KBM-7 (cell line): Measurements from ENCODE around the gene NFYC.

Experiments
- DNase-seq: peaks from one replicate; pipeline ENCODE4 v3.0.0-alpha.2; 2015
- in situ Hi-C: fragments of 300-500 bp; cut with MboI; formaldehyde crosslinking; loops from 2 replicates; pipeline ENCODE4 v1.14.3; 2020; ENCODE audit warnings: low sequenced_read_pairs, low pct_unique_long_range_greater_than_20kb, mixed read lengths

NFYC gene

DNA sequence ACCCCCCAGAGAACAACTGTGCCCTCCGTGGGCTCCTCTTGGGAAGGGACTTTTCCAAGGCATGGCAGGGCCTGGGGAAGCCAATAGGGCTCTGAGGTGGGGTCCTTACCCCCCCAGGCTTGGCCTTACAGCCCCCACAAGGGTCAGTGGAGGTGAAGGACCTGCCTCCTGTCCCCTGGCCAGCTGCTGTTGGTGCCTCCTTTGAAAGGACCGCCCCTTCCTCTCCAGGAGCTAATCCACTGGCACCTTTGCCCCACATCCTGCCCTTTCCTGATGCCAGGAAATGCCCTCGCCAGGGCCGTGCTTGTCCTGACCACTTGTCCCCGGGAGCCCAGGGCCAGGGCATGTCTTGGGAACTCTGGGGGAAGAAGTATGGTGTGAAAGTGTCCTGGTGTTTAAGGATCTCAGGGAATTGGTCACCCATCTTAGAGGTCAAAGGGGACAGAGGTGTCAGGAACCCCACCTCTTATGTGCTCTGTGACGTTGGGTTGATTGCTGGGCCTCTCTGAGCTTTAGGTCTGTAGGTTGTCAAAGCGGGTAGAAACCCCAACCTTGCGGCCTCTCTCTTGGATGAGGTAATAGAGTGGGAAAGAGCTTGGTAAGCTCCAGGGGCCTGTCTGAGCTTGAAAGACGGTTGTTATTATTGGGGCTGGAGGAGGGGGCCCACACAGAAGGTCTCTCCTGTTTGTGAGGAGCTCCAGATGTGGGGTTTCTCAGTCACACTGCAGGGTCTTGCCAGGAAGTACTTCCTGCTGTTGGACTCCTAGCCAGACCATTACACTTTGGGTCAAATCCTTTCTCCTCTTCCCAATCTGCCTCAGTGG is 94.9 kb downstream of the NFYC start:
- no peak for DNase-seq
- in situ Hi-C loops: no loop called here

DNA sequence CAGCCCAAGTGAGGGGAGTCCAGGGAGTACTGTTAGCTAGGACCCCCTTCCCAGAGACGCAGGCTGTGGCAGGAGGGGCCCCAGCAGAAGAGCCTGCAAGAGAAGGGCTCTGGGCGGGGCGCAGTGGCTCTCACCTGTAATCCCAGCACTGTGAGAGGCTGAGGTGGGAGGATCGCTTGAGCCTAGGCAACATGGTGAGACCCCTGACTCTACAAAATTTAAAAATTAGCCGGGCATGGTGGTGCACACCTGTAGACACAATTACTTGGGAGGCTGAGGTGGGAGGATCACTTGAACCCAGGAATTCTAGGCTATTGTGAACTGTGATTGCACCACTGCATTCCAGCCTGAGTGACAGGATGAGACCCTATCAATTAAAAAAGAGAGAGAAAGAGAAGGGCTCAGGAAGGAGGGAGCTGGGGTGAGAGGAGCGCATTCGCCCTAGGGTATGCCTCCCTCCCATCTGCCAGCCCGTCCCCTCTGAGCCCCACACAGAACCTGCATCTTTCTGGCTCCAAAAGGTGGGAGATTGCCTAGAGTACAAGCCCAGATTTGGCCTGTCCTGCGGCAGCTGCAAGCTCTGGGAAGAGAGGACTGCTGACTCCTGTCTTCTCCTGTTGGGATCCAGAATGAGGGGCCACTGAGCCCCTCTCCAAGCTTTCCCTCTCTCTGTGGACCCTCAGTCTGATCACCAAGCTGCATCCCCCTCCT is 95.6 kb downstream of the NFYC start:
- DNase-seq: no peak
- in situ Hi-C loops: no loop called here

DNA sequence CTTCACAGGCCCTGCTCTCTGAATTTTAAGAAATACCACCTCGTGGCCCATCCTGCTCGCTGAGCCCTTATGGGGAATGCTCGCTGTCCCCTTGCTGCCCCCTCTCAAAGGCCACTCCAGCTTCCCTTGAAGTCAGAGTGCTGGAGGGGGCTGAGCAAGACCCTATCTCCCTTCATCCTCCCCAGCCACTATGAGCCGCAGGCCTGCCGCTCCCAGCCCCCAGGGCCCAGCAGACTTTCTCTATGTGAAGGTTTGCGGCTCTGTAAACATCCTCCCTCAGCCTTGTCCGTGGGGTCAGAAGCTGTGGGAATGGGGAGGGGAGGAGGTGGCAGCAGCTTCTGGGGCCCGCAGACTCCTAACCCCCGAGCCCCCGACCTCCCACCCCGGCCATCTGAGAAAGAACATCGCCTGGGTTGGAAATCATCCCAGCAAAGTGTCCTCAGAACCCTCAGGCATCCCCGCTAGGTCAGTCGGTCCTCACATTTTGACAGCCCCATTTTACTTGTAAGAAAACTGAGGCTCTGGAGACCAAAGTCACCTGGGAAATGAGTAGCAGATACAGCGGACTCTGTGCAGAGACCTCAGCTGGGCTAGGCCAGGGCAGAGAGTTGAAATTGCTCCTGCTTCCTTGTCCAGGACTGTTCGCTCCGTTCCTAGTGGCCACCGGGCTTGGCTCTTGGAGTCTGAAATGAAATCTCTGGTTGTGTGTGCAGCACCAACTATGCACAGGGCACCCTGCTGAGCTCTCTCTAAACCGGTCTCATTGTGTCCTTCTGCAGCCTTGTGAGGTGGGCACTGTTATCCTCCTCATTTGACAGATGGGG is 96.4 kb downstream of the NFYC start:
- DNase-seq: no peak
- in situ Hi-C loops: no loop called here

DNA sequence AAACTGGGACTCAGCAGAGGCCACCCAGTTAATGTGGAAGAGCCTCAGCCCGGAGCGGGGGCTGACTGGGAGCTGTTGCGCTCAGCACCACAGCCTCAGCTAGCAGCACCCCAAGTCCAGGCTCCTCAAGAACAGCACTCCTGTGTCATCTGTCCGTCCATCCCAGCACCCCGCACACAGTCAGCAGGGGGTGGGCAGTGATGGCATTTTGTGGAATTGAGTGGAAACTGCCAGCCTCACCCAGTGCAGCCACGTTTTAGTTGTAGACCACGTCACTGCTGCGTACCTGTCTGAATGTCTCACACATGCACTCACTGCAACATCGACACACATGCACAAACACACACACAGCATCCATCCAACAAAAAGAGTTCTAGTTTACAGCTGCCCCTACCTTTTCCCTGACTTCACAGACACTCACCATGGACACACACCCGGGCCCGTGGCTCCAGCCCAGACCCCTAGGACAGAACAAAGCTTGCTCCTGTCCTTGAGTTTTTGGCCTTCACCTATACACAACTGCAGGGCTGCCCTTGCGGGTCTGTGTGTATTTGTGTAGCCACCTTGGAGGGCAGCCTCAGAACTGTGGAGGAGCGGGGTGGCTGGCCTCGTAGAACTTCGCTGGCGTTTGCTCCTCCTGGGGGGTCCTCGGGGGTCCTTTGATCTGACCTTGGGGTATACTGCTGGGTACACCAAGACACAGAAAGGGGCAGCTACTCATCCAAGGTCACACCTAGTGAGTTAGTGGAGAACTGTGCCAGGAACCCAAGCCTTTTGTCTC is 97.2 kb downstream of the NFYC start:
- no peak for DNase-seq
- in situ Hi-C loops: no loop called here

DNA sequence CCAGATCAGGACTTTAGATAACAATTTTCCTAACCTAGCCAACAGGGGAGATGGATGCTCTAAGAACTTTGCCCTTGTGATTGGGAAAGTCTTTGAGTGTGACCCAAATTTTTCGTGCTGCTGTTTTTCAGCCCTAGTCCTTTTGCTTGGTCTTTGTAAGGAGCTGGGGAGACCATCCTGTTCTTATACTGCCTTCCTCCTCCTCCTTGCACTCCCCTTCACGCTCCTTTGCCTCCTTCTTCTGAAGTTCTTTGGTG is 97.8 kb downstream of the NFYC start:
- in situ Hi-C loops: no loop called here
- no peak for DNase-seq

DNA sequence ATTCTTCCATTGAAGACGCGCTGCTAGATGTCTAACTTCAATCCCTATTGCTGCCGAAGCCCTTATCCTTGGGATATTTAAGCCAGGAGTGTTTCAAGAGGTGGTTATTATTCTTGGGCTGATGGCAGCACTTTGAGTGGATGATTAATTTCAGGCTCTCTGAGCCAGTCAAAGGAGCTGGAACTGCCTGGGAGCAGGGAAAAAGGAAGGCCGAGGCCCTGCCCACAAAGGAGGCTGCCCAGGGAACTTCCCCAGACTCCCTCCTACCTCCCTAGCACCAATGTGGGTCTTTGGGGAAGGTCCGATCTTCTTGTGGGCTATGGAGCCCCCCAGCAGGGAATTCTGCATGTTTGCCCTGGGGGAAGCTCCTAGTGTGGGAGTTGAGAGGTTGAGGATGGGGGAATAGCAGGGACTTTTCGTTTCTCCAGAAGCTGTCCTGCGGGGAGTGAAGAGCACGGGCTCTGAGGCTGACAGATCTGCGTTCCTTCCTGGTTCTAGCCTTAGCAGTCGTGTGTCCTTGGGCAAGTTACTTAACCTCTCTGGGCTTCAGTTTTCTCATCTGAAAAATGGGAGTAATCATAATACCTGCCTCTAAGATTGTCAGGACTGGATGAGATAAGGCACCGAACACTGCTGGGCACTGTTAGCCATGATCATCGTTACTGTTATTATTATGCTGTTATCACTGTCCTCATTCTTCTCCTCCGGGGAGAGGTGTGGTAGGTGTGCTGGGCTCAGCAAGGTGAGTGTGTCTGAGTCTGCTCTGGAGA is 98.3 kb downstream of the NFYC start:
- no peak for DNase-seq
- in situ Hi-C loops: no loop called here

DNA sequence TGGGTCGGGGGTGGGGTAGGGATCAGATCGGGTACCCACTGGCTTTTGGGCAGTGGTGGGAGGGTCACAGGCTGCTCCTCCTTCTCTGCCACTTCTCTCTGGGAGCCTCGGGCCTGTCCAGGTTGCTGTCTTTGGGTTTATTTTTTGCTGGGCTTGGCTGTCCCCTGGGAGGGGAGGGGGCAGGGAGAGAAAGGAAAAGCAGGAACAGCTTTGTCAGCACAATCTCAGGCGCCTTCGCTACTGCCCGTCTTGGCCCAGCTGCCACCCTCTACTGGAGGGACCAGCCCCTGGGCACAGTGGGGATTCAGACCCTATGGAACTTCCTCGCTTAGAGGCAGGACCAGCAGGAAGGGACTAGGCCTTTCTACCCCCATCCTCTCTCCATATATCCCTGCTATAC is 100.5 kb downstream of the NFYC start:
- no peak for DNase-seq
- in situ Hi-C loops: no loop called here

DNA sequence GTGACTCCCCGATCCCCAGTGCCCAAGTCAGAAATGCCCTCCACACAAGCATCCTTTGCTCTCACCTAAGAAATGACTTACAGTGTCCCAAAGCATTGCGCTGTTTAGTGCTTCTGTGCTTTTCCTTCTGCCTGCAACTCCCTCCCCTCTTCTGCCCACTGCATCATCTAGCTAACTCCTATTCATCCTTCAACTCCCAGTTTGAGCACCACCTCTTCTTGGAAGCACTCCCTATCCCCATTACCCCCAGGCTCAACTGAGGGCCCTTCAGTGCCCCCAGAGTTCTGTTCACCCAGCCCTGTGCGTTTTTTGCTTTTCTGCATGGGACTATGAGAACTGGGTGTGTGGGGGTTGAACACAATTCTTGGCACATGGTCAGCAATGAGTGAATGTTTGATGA is 102.1 kb downstream of the NFYC start:
- in situ Hi-C loops: no loop called here
- no peak for DNase-seq

DNA sequence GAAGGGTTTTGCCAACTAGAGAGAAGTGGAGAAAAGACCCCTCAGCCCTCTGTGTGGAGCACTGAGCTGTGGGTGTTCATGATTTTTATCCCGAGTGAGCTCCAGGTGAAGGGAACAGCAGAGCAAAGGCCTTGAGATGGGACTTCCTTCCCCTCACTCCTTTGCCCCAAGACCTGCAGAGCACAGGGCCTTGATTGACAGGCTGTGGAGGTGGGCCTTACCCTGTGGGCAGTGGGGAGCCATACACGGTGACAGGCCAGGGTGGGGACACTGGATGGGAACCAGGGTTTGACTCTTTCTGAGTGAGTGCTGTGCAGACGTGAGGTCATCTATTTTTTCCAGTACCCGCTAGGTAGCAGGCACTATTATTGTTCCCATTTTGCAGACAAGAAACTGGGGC is 102.5 kb downstream of the NFYC start:
- DNase-seq: no peak
- in situ Hi-C loops: no loop called here

DNA sequence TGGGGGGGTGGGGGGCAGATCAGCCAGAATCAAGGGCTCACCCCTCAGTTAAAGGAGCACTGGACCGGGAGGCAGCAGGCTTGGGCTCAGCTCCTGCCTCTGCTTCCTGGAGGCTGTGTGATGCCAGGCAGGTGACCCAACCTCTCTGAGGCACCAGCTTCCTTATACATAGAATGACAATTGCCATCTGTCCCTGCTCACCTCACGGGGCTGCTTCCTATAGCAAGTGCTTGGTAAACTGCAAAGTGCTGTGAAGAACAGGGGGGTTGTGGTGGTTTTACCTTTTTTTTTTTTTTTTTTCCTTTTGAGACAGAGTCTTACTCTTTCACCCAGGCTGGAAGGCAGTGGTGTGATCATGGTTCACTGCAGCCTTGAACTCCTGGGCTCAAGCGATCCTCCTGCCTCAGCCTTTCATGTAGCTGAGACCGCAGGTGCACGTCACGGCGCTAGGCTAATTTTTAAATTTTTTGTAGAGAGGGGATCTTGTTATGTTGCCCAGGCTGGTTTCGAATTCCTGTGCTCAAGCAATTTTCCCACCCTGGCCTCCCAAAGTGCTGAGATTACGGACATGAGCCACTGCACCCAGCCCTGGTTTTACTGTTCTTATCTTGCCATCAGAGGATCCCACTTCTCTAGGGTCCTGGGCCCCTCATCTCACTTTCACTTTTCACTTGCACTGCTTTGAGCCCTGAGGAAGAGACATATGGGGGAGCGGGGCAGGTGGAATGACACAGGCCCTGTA is 103.6 kb downstream of the NFYC start:
- no peak for DNase-seq
- in situ Hi-C loops: no loop called here

DNA sequence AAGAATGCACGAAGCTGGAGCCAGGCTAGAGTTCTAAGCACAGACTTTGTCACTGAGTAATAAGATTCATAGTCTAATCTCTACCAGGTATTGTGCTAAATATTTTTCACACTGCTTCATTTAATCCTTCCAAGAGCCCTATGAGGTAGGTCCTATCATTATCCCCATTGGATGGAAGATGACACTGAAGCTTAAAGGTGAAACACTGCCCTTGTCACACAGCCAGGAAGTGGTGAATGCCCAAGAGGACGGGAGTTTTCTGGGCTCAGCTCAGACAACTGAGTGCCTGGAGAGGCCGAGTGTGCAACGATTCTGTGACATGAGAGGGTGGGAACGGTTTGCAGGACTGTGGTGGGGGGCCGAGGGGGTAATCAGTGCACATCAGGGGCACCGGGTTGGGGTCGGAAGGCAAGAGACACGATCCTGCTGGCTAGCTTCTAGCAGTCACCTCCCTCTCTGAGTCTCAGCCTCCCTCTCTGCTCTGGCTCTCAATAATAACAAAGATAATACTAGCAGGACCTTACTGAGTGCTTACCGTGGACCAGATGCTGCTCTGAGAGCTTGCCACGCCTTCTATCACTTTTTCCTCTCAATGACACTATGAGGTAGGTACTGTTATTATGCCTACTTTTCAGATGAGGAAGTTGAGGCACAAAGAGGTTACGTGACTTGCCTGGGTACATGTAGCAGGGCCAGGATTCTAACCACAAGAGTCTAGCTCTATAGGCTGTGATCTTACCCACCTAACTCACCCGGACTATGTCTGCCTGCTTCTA is 104.5 kb downstream of the NFYC start:
- DNase-seq: no peak
- in situ Hi-C loops: no loop called here

DNA sequence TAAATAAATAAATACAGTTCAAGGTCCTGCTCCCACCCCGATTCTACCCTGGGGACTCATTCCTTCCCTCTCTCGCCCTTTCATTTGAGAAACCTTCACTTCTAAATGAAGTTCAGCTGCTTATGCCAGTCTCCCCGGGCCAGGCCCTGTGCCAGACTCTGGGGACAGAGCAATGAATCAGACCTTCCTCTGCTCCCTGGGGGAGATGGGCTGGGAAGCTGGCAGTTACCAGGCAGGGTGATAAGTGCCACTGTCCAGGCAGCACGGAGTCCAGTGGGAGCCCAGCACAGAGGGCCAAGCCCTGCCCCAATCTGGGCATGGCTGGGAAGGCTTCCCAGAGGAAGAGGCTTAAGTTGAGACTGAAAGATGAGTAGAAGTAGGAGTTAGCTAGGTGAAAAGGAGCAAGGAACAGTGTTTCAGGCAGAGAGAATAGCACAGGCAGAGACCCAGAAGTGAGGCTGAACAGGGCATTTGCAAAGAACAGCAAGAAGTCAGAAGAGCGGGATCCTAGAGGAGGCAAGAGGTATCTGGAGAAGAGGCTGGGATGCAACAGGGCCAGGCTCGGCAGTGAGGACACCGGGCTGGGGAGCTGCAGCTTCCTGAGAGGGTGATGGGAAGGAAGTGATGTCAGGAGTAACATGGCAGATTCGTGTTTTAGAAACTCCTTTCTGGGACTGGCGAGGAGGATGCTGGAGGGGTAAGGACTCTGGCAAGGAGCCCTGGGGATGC is 105.6 kb downstream of the NFYC start:
- in situ Hi-C loops: no loop called here
- DNase-seq: no peak

DNA sequence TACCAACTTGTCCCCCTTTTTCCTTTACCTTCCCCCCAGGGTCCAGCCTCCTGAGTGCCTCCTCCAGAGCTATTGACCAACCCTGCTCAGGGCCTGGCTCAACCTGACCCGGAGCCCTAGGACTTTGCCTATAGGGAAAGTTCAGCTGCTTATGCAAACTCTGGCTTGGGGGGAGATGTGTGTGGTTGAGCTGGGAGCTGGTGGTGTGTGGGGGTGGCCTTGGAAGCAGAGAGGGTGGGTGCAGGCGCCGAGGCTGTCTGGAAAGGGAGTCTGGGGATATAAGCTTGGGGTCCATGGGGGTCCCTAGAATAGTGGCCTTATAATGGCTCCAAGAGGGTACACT is 106.1 kb downstream of the NFYC start:
- in situ Hi-C loops: no loop called here
- DNase-seq: no peak

DNA sequence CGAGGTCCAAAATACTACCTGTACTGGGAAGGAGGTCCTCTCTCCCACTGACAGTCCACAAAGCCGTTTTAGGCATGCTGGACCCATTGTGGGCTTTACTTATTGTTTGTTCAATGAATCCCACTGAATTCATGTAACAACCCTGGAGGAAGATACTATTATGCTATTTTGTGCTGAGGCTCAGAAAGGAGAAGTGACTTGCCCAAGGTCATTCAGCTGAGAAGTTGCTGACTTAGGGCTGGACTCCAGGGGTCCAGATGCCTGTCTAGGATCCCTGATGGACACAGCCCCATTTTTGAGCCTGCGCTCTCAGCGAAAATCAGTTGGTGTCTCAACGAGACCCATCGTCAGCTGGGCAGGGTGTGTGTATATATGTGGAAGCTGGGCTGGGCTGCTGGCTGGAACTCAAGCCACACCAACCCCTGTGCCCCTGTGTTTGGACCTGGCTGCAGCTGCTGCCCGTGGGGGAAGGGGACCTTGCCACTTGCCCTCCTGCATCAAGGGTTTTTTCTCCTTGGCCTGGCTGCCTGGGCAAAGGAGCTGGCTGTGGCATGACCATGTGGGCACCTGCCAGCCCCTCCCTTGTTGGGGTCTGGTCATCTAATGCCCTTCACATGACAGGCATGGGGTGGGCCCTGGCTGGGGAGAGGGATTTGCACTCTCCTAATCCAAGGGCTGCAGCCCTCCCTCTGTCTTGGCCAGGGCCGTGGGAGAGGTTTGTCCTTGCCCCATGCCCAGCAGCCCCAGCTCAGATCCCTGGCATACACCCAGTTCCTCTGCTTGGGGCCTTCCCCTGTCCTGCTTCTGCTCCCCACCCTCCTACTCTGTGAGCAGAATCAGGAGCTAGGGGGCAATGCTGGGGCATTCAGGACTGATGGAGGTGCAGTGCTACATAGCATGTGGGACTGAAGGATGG is 107.1 kb downstream of the NFYC start:
- in situ Hi-C loops: no loop called here
- no peak for DNase-seq

DNA sequence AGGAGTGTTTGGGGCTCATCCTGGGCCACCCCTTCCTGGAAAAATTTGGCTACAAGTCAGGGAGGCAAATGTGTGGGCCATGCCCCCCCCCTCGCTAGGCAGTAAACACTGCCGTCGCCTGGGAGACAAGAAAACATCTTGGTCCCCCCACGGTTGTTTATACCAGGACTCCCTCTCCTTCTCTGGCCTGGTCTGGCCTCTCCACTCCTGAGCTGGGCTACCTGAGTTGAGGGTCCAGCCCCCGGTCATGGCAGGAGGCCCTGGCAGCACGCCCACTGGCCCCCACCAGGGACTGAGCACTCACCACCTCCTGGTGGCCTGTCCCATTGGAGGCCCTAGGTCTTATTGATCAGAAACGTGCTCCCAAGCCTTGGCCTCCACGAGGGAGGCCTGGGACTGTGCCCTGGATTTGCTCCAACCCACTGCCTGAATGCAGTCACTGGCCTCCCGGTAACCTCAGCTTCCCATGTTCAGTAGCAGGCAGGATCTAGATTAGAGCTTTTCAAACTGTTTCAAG is 107.9 kb downstream of the NFYC start:
- in situ Hi-C loops: no loop called here
- no peak for DNase-seq

DNA sequence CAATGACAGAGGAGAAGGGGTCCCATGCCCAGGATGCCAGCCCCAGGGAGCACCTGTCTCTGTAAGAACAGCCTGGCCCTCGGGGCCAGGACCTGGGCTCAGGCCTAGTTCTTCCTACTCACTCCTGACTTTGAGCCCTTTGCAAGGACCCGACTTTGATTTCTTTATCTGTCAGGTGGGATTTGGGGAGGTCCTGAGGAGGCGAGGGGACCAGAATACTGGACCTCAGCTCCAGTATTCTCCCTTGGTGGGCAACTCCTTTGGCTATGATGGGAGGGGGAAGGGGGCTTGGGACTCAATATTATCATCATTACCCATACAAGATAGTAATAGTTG is 110.2 kb downstream of the NFYC start:
- DNase-seq: no peak
- in situ Hi-C loops: no loop called here
